Subcutaneous adipose tissue (tissue), 4 donors: Measurements from ENCODE around the gene UROD. TPM values are rescaled to one million over a fixed set of nuclear protein-coding genes. Genes with fewer than 3 reads are reported as not detected.

ENCODE experiments used
- total RNA-seq, 4 donors: library from RNA; depleted of rRNA; stranded (reverse); fragments of >200 nt; gene quantifications; one replicate each; pipeline ENCODE4 v1.1.0, GENCODE V29; 2016
- TF ChIP-seq, protein P1 (sequence below): fragments of 450-650 bp; IDR thresholded peaks from one replicate; pipeline ENCODE4 v1.5.1; 2016; ENCODE audit warnings: low read depth, mild to moderate bottlenecking, control low read depth, antibody characterized with exemption, moderate library complexity

UROD gene
- total RNA-seq, 4 donors from 2014 or later: 55.8 to 93.1 (median 79.9) TPM

DNA sequence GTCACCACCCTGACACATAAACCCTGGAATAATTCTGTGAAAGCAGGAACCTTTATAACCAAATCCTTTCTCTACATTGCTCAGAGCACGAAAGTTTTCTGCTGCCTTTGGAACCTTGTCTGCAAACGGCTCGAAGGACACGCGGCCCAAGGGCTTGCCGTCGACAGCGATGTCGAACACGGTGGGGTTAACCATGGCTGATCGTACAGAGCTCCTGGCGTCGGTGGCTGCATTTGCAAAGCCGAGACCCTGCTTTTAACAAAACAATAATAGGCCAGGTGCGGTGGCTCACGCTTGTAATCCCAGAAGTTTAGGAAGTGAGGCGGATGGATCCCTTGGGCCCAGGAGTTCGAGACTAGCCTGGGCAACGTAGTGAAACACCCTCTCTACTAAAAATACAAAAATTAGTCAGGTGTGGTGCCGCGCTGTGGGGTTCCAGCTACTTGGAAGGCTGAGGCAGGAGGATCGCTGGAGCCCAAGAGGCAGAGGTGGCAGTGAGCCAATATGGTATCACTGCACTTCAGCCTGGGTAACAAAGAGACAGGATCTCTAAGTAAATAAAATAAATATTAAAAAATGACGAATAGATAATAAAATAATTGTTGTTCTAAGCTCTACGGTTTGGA is 23.4 kb upstream of the UROD start:
- TF ChIP-seq, protein P1, sequence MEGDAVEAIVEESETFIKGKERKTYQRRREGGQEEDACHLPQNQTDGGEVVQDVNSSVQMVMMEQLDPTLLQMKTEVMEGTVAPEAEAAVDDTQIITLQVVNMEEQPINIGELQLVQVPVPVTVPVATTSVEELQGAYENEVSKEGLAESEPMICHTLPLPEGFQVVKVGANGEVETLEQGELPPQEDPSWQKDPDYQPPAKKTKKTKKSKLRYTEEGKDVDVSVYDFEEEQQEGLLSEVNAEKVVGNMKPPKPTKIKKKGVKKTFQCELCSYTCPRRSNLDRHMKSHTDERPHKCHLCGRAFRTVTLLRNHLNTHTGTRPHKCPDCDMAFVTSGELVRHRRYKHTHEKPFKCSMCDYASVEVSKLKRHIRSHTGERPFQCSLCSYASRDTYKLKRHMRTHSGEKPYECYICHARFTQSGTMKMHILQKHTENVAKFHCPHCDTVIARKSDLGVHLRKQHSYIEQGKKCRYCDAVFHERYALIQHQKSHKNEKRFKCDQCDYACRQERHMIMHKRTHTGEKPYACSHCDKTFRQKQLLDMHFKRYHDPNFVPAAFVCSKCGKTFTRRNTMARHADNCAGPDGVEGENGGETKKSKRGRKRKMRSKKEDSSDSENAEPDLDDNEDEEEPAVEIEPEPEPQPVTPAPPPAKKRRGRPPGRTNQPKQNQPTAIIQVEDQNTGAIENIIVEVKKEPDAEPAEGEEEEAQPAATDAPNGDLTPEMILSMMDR: no peak

DNA sequence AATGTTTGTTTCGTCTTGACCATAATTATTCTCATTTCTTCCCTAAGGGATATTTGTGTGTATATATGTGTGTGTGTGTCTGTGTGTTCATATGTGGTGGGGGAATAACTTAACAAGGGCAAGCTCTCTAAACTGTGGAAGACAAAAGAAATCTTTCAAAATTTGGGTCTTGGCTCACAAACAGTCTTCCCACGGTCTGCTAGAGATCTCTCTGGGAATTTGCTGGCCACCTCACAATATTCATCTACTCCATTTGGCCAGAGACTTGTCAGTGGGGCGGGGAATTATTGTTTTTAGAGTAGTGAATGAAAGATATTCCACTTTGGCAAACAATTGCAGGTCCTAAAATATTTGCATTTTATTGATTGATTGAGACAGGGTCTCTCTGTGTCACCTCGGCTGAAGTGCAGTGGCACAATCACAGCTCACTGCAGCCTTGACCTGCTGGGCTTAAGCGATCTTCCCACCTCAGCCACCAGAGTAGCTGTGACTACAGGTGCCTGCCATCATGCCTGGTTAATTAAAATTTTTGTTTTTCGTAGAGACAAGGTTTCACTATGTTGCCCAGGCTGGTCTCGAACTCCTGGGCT is 17.6 kb upstream of the UROD start:
- TF ChIP-seq, protein P1: no peak

DNA sequence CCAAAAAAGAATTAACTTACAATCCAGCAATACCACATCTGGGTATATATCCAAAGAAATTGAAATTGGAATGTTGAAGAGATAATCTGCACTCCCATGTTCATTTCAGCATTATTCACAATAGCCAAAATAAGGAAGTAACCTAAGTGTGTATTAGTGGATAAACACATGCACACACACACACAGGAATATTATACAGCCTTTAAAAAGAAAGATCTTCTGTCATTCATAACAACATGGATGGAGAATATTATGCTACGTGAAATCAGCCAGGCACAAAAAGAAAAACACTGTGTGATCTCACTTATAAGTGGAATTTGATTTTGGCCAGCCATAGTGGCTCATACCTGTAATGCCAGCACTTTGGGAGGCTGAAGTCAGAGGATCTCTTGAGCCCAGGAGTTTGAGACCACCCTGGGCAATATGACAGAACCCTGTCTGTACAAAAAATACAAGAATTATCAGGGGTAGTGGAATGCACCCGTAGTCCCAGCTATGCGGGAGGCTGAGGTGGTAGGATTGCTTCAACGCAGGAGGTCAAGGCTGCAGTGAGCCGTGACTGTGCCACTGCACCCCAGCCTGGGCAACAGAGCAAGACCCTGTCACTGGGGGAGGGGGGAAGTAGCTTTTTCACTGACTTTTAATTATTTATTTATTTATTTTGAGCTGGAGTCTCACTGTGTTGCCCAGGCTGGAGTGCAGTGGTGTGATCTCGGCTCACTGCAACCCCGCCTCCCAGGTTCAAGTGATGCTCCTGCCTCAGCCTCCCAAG is 16.4 kb upstream of the UROD start:
- TF ChIP-seq, protein P1: no peak

DNA sequence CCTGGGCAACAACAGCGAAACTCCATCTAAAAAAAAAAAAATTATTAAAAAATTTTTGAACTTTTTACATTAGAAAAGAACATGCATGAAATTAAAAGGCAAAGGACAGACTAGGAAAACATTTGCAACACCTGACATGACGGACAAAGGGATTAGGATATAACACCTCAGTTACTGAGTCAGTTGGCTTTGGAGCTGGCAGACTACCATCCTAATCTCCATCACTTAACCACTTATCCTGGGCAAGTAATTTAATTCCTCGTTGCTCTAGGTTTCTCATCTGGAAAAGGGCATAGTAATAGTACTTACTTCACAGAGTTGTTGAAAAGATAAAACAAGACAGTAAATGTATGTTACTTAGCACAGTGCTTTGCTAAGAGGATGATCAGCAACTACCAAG is 12.8 kb upstream of the UROD start:
- TF ChIP-seq, protein P1: no peak

DNA sequence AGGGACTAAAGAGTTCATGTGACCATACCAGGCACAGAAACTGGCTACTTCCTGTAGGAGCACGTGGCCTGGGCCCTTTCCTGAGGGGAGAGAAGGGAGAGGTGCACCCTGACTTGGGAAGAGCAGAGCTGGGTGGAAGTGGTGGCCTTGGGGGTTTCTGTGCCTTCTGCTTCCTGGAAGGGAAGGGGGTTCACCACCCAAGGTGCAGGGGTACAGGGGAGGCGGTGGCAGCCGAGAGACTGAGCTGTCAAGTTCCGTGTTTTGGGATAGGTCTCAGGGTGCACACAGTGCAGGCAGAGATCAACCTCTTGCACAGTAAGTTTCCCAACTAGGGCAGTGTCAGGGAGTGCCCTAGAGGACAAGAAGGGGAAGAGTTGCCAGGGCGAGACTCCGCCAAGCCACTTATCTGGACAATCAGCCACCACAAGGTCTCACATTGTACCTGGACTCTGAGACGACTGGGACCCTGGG is 11.0 kb upstream of the UROD start:
- TF ChIP-seq, protein P1: no peak

DNA sequence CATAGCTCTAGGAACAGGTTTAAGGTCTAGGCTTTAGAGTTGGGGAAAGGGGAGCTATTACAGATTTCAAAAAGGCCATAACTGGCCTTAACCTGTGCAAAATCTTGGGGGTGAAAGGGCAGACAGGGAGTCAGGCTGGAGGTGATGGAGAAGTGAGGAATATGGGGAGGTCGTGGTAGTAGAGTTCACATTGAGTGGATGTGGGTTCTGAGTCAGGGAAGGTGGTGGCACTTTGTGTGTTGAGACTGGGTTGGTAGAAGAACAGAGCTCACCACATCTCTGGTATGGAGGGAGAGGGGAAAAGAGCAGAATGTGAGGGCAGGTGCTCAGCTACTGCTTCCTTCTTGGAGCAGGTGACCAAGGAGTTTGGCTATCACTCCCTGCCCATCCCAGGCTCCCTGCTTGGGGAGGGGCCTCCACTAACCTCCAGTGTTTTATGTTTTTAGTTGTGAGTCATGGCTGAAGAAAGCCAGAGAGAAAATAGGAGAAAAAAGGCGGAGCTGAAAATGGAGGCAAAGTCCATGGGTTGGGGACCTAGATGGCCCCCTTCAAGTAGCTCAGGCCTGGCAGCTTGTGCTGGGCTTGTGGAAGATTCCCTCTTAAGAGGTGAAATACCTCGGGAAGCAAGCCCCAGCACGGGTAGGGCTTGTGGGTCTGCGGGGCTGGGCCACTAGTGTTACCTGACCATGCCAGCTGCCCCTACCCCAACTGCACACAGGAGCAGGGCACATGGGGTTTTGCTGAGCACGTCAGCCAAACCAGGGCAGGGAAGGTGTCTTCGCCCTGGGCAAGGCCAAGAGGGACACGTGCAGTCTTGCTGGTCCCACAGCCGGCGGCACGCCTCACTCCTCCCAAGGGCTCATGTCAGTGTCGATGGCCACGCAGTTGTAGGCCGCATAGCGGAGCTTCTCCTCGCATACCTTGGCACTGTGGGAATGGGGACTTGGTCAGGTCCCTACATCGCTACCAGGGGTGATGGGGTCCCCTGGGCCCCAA is 9.1 kb upstream of the UROD start:
- TF ChIP-seq, protein P1: no peak
